Stomach (tissue), 9 donors: Measurements from ENCODE around the gene SMIM35. TPM values are rescaled to one million over a fixed set of nuclear protein-coding genes. Genes with fewer than 3 reads are reported as not detected.

Source experiments
- DNase-seq, 2 donors: peaks; one replicate each; pipeline versions ENCODE4 v3.0.0 to v3.0.0-alpha.2; 2013 to 2019
- H3K27ac ChIP-seq, 5 donors: fragments of 200-600 bp in 4 of 5; sonication (generic) in 4 of 5; one replicate each; pipeline ENCODE4 v1.5.1; 2013 to 2019; ENCODE audit warnings: mild to moderate bottlenecking in 1 of 5, moderate library complexity in 1 of 5
- H3K27me3 ChIP-seq, 3 donors: fragments of 200-600 bp; sonication (generic); one replicate each; pipeline ENCODE4 v1.5.1; 2017 to 2019; ENCODE audit warnings: mixed run types in 1 of 3
- H3K36me3 ChIP-seq, 4 donors: fragments of 200-600 bp; sonication (generic); 1 replicate in 3 of 4; 2 replicates in 1 of 4; pipeline ENCODE4 v1.5.1; 2016 to 2019
- H3K4me1 ChIP-seq, 4 donors: fragments of 200-600 bp; sonication (generic); one replicate each; pipeline ENCODE4 v1.5.1; 2016 to 2019
- H3K4me3 ChIP-seq, 4 donors: fragments of 200-600 bp; sonication (generic) in 3 of 4; one replicate each; pipeline ENCODE4 v1.5.1; 2016 to 2019; ENCODE audit warnings: mild to moderate bottlenecking in 1 of 4
- H3K9me3 ChIP-seq, 4 donors: fragments of 200-600 bp; sonication (generic); one replicate each; pipeline ENCODE4 v1.5.1; 2016 to 2019
- EP300 ChIP-seq: sonication (generic); formaldehyde crosslinking; IDR thresholded peaks from one replicate; pipeline ENCODE4 v1.6.1; 2017; ENCODE audit warnings: antibody characterized with exemption
- POLR2A ChIP-seq, 4 donors: fragments of 450-650 bp; IDR thresholded peaks; one replicate each; pipeline ENCODE4 v1.6.1; 2016; ENCODE audit warnings: antibody characterized with exemption in 4 of 4, control low read depth in 2 of 4, mild to moderate bottlenecking in 1 of 4, moderate library complexity in 1 of 4
- POLR2AphosphoS5 ChIP-seq, 3 donors: sonication (generic); formaldehyde crosslinking; IDR thresholded peaks; one replicate each; pipeline ENCODE4 v1.6.1; 2016; ENCODE audit warnings: antibody characterized with exemption in 3 of 3
- WGBS, 5 donors: extraction: QIAGEN DNeasy Blood & Tissue Kit in 3 of 5; methylation state at CpG; one replicate each; pipeline versions ENCODE4 v1.1.5 to v1.1.7; 2013 to 2018; 5-methylcytosine and 5-hydroxymethylcytosine counted together
- intact Hi-C: fragments of 100-400 bp; cut with DNase I; formaldehyde crosslinking; loops from one replicate; pipeline ENCODE4 v1.15.1; 2023; ENCODE audit warnings: low total_unique reads
- polyA plus RNA-seq, 3 donors: library from polyadenylated mRNA; stranded (reverse); fragments of 200-250 nt; gene quantifications; one replicate each; pipeline ENCODE4 v1.2.3, GENCODE V29; 2013
- total RNA-seq, 5 donors: library from RNA; depleted of rRNA; stranded (reverse); fragments of >200 nt; gene quantifications; one replicate each; pipeline versions ENCODE4 v1.1.0 to v1.2.3, GENCODE V29; 2014 to 2016
- TF ChIP-seq, protein P1 (sequence below), 7 experiments: fragments of 450-650 bp in 4 of 7; fragments of 200-600 bp in 3 of 7; sonication (generic) in 3 of 7; IDR thresholded peaks; one replicate each; pipeline ENCODE4 v1.5.1; 2016 to 2019; ENCODE audit warnings: antibody characterized with exemption in 7 of 7, control low read depth in 2 of 7, mild to moderate bottlenecking in 1 of 7
- donor health status: healthy with polysubstance abuse.
- donor health status: Bipolar disorder and iron deficiency.
- donor health status: healthy.

Gene SMIM35
- total and polyA plus RNA-seq, 8 donors: 0.03 TPM; not detected in 7

DNA sequence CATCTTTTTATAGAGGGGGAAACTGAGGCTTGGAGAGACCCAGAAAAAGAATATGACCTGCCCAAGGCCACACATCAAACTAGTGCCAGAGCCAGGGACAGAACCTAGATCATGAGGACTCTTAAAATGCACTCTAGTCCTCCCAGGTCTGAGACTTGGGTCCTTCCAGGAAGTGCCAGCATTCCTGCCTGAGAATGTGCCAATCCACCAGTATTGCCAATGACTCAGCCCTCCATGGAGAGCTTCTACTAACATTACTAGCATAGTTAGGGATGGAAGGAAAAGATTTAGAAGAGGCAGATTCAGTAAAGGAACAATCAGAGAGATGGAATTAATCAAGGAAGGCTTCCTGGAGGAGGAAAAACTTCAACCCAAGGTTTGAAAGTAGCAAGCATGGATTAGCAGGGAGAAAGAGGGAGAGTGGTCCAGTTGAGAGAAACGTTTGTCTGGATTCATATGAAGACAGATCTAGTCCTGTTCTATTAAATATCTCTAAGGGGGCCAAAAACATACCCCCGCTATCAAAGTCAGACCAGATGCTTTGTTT is 20.1 kb upstream of the SMIM35 start:
- intact Hi-C loops: no loop called here
- peaks cover 0 to 11% (median 0%) of the 10 kb centered on the region in 3 donors for H3K27me3 ChIP-seq
- no peaks in the 10 kb centered on the region for H3K36me3 ChIP-seq
- no peaks in the 10 kb centered on the region for H3K9me3 ChIP-seq
- no peak overlapping the region for H3K27ac ChIP-seq
- no peaks in the 10 kb centered on the region for H3K4me1 ChIP-seq
- DNase-seq: no peak
- H3K4me3 ChIP-seq: no peak overlapping the region
- TF ChIP-seq POLR2AphosphoS5 (IDR thresholded peaks at IDR 0.05) (no peak), POLR2A (IDR thresholded peaks at IDR 0.05) (no peak), EP300 (no peak)
- TF ChIP-seq, protein P1, sequence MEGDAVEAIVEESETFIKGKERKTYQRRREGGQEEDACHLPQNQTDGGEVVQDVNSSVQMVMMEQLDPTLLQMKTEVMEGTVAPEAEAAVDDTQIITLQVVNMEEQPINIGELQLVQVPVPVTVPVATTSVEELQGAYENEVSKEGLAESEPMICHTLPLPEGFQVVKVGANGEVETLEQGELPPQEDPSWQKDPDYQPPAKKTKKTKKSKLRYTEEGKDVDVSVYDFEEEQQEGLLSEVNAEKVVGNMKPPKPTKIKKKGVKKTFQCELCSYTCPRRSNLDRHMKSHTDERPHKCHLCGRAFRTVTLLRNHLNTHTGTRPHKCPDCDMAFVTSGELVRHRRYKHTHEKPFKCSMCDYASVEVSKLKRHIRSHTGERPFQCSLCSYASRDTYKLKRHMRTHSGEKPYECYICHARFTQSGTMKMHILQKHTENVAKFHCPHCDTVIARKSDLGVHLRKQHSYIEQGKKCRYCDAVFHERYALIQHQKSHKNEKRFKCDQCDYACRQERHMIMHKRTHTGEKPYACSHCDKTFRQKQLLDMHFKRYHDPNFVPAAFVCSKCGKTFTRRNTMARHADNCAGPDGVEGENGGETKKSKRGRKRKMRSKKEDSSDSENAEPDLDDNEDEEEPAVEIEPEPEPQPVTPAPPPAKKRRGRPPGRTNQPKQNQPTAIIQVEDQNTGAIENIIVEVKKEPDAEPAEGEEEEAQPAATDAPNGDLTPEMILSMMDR (IDR thresholded peaks at IDR 0.05): no peak
- 71 to 88% (median 83%) methylated on average over 2 of the region's 2 CpGs for WGBS, 5 donors

DNA sequence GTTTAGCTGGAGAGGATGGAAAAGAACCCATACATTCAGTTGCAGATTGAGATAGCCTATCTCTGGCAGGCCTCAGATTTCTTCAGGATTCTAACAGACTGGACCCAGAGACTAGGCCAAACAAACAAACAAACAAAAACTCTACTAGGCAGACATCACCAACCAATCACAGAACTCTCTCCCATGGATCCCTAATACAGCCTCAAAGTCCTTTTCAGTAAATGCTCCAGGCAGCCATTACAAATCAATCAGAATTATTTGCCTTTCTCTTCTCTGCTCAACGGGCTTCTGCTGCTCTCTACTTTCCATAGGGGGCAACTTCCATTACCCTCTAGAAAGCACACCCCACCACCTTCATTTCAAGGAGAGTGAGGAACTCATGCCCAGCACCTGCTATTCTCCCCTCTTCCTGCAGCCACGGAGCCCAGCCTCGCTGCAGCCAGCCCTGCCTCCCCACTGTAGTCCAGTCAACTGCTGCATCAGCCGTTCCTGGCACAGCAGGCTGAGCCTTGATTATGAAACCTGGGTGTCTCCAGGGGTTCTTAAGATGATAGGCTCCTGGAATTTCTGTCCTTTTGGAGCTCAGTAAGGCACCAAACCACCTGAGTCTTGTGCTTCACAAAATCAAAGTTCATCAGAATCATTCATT is 19.0 kb upstream of the SMIM35 start:
- Histone ChIP-seq H3K9me3 (no peaks in the 10 kb centered on the region), H3K36me3 (no peaks in the 10 kb centered on the region), H3K4me1 (no peaks in the 10 kb centered on the region), H3K27me3 (peaks cover 0 to 11% (median 0%) of the 10 kb centered on the region in 3 donors), H3K27ac (no peak overlapping the region), H3K4me3 (no peak overlapping the region)
- TF ChIP-seq POLR2A (IDR thresholded peaks at IDR 0.05) (no peak), EP300 (no peak), POLR2AphosphoS5 (IDR thresholded peaks at IDR 0.05) (no peak)
- TF ChIP-seq, protein P1 (IDR thresholded peaks at IDR 0.05): no peak
- WGBS, 5 donors: 72 to 82% (median 75%) methylated on average over 4 of the region's 4 CpGs
- no peak for DNase-seq
- intact Hi-C loops: no loop called here

DNA sequence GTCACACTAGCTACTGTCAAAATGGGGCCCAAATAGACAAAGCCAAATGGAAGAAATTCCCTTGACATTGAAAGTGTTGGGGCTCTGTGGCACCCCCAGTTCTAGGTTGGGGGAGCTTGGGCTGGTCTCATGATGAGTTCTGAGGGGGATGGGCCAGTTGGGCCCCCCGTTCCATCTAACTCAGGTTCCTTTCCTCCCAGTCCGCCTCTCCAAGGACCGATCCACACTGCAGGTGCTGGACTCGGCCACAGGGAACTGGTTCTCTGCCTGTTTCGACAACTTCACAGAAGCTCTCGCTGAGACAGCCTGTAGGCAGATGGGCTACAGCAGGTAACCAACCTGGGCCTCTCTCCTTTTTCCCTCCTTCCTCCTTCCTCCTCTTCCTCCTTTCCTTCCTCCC is 17.7 kb upstream of the SMIM35 start:
- Histone ChIP-seq H3K27me3 (peaks cover 0 to 8% (median 0%) of the 10 kb centered on the region in 3 donors), H3K36me3 (no peaks in the 10 kb centered on the region), H3K9me3 (no peaks in the 10 kb centered on the region), H3K4me3 (no peak overlapping the region), H3K4me1 (no peaks in the 10 kb centered on the region), H3K27ac (no peak overlapping the region)
- no peak for TF ChIP-seq POLR2A (IDR thresholded peaks at IDR 0.05)
- TF ChIP-seq, protein P1 (IDR thresholded peaks at IDR 0.05): no peak
- 93 to 99% (median 96%) methylated on average over 6 of the region's 6 CpGs for WGBS, 5 donors
- DNase-seq: no peak
- intact Hi-C loops: no loop called here

DNA sequence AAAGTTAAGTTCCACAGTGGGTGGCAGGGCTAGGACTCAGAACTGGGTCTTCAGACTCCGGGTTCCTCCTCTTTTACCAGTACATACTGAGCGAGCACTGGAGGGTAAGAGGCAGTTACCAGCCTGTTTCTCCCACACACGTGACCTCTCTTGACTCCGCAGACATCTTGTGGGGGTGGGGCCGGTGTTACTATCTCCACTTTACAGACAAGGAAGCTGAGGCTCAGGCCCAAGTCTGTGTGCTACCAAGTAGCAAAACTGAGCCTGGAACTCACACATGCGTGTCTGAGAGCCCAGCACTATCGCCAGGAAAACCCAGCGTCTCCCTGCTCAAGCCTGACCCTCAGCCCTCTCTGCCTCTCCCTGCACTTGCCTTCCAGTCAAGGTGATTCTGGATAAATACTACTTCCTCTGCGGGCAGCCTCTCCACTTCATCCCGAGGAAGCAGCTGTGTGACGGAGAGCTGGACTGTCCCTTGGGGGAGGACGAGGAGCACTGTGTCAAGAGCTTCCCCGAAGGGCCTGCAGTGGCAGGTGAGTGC is 16.0 kb upstream of the SMIM35 start:
- Histone ChIP-seq H3K36me3 (no peaks in the 10 kb centered on the region), H3K4me3 (no peak overlapping the region), H3K4me1 (no peaks in the 10 kb centered on the region), H3K27ac (no peak overlapping the region), H3K9me3 (no peaks in the 10 kb centered on the region), H3K27me3 (peaks cover 0 to 13% (median 0%) of the 10 kb centered on the region in 3 donors)
- no peak for TF ChIP-seq EP300
- no peak for TF ChIP-seq POLR2AphosphoS5 (IDR thresholded peaks at IDR 0.05)
- TF ChIP-seq, protein P1 (IDR thresholded peaks at IDR 0.05): no peak
- no peak for TF ChIP-seq POLR2A (IDR thresholded peaks at IDR 0.05)
- intact Hi-C loops: no loop called here
- 72 to 87% (median 80%) methylated on average over 12 to 13 of the region's 13 CpGs for WGBS, 5 donors
- DNase-seq: no peak
